K562 (cell line): ENCODE data around the gene ZC3H18. TPM values are rescaled to one million over a fixed set of nuclear protein-coding genes. Genes with fewer than 3 reads are reported as not detected.

Experiments used
- CEBPG ChIP-seq, 3 experiments: fragments of 200-800 bp in 1 of 3; sonication (Bioruptor generic) in 1 of 3; sonication (generic) in 1 of 3; formaldehyde crosslinking in 1 of 3; IDR thresholded peaks in 2 of 3; conservative IDR thresholded peaks in 1 of 3; 2 replicates each; pipeline versions ENCODE4 v1.6.1 to v1.8.0; 2016 to 2022; ENCODE audit warnings: missing compliant biosample characterization in 2 of 3, missing genetic modification characterization in 2 of 3, mild to moderate bottlenecking in 1 of 3, missing genetic modification reagents in 1 of 3
- HMG20B ChIP-seq: fragments of 250-450 bp; sonication (Bioruptor Pico); IDR thresholded peaks from 2 replicates; pipeline ENCODE4 v1.5.0; 2021; ENCODE audit warnings: mild to moderate bottlenecking
- NRF1 ChIP-seq, 2 experiments: fragments of 450-650 bp; IDR thresholded peaks in 1 of 2; conservative IDR thresholded peaks in 1 of 2; 2 replicates each; pipeline ENCODE4 v1.6.1; 2014; ENCODE audit warnings: mild to moderate bottlenecking in 2 of 2
- POLR2H ChIP-seq: IDR thresholded peaks from 2 replicates; pipeline ENCODE4 v1.6.1; 2016; ENCODE audit warnings: missing genetic modification characterization, low read depth, mild to moderate bottlenecking, control low read depth, missing compliant biosample characterization, moderate library complexity
- SRSF1 ChIP-seq: fragments of 200-400 bp; formaldehyde crosslinking; IDR thresholded peaks from 2 replicates; pipeline ENCODE4 v1.6.1; 2017; ENCODE audit warnings: mild to moderate bottlenecking, low read depth, low read length, moderate library complexity
- TEAD4 ChIP-seq, 2 experiments: sonication (generic) in 1 of 2; formaldehyde crosslinking in 1 of 2; IDR thresholded peaks; 2 replicates each; pipeline versions ENCODE4 v1.6.1 to v1.8.0; 2012 to 2022; ENCODE audit warnings: borderline replicate concordance in 1 of 2, inconsistent platforms in 1 of 2, low read length in 1 of 2, mild to moderate bottlenecking in 1 of 2, missing genetic modification reagents in 1 of 2
- ZC3H4 ChIP-seq: sonication (generic); formaldehyde crosslinking; IDR thresholded peaks from 2 replicates; pipeline ENCODE4 v1.9.0; 2021; ENCODE audit warnings: missing genetic modification reagents, borderline replicate concordance
- polyA plus RNA-seq, 8 experiments: library from polyadenylated mRNA; depleted of rRNA in 4 of 8; stranded (reverse) in 5 of 8; unstranded in 3 of 8; fragments of >200 nt; fragmentation: Nextera tagmentation in 2 of 8; fragmentation: Illumina TruSeq in 1 of 8; extraction: Ambion mirVana in 2 of 8; extraction: Trizol in 1 of 8; gene quantifications; 2 replicates each; pipeline versions ENCODE4 v1.2.1 to v1.2.3, GENCODE V29; 2011 to 2014; ENCODE audit warnings: inconsistent platforms in 1 of 8, missing spikeins in 1 of 8
- total RNA-seq, 7 experiments: library from RNA; depleted of rRNA in 6 of 7; stranded (reverse); fragments of >200 nt in 6 of 7; fragmentation: Illumina TruSeq in 2 of 7; extraction: Trizol in 2 of 7; gene quantifications; 2 replicates each; pipeline versions ENCODE4 v1.2.1 to v1.2.3, GENCODE V29; 2011 to 2021; ENCODE audit warnings: low replicate concordance in 1 of 7
- TF ChIP-seq, protein P1 (sequence below): sonication (generic); formaldehyde crosslinking; IDR thresholded peaks from 2 replicates; pipeline ENCODE4 v1.8.0; 2023; ENCODE audit warnings: missing genetic modification reagents, mild to moderate bottlenecking, borderline replicate concordance

ZC3H18 gene
- total and polyA plus RNA-seq, 9 of the 15 experiments (the other 6 are each of a cell fraction or from before 2014, with no cell fraction given), result 1.7 to 88.7 (median 26.9) TPM

DNA sequence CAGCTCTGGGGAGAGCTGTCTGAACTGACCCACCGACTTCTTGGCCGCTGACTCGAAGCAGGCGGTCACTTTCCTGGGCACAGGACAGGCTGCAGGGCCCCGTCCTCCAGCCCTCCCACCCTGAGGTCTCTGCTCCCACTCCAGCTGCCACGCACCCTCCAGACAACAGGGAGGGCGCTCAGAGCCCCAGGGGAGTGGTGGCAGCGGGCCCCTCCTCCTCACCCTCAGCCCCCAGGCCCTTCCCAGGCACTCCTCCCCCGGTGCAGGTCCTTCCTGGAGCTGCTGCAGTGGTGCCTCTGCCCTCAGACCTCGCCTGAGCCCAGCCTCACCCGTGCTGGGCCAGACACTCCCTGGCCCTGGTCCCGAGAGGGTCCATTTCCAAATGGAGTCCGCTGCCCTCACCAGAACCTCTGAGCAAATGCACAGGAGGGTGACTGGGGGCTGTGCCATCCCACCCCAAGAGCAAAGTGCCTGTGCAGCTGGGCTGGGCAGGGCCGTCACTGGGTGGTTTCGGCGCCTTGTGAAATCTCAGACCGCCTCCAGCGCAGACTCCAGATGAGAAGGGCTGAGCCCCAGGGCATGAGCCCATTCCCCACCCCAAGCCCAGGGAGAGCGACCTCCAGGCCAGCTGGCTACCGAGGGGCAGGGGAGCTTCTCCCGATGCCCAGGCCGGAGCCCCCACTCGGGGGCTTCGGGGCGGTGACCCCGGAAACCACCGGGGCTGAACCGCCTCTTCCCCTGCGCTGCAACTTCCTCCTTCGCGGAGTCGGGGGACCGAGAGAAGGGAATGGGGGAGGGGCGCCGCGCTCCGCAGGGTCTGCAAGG is 79.9 kb downstream of the ZC3H18 start (continued):
- TF ChIP-seq SRSF1 (no peak), ZC3H4 (peak; percentile 35; the same call in 1 of the 2 replicates), POLR2H (tag) (no peak), CEBPG (CRISPR knock-in tag; IDR thresholded peaks at IDR 0.05) (no peak), CEBPG (tag; conservative IDR thresholded peaks at IDR 0.05 in 1 of 2, IDR thresholded peaks at IDR 0.05 in 1 of 2) (0 out of 4 replicates have a peak, but pooled peaks of 1 of the 2 experiments have one; percentile 5), HMG20B (CRISPR knock-in tag) (0 out of 2 replicates have a peak, but pooled peaks have one; percentile 21), NRF1 (conservative IDR thresholded peaks at IDR 0.05 in 1 of 2, IDR thresholded peaks at IDR 0.05 in 1 of 2) (peak; percentile 78 to 81), TEAD4 (IDR thresholded peaks at IDR 0.05; ENCODE audit: low read length) (no peak), TEAD4 (CRISPR knock-in tag; IDR thresholded peaks at IDR 0.05; ENCODE audit: borderline replicate concordance) (0 out of 2 replicates have a peak, but pooled peaks have one; percentile 7)
- TF ChIP-seq, protein P1, sequence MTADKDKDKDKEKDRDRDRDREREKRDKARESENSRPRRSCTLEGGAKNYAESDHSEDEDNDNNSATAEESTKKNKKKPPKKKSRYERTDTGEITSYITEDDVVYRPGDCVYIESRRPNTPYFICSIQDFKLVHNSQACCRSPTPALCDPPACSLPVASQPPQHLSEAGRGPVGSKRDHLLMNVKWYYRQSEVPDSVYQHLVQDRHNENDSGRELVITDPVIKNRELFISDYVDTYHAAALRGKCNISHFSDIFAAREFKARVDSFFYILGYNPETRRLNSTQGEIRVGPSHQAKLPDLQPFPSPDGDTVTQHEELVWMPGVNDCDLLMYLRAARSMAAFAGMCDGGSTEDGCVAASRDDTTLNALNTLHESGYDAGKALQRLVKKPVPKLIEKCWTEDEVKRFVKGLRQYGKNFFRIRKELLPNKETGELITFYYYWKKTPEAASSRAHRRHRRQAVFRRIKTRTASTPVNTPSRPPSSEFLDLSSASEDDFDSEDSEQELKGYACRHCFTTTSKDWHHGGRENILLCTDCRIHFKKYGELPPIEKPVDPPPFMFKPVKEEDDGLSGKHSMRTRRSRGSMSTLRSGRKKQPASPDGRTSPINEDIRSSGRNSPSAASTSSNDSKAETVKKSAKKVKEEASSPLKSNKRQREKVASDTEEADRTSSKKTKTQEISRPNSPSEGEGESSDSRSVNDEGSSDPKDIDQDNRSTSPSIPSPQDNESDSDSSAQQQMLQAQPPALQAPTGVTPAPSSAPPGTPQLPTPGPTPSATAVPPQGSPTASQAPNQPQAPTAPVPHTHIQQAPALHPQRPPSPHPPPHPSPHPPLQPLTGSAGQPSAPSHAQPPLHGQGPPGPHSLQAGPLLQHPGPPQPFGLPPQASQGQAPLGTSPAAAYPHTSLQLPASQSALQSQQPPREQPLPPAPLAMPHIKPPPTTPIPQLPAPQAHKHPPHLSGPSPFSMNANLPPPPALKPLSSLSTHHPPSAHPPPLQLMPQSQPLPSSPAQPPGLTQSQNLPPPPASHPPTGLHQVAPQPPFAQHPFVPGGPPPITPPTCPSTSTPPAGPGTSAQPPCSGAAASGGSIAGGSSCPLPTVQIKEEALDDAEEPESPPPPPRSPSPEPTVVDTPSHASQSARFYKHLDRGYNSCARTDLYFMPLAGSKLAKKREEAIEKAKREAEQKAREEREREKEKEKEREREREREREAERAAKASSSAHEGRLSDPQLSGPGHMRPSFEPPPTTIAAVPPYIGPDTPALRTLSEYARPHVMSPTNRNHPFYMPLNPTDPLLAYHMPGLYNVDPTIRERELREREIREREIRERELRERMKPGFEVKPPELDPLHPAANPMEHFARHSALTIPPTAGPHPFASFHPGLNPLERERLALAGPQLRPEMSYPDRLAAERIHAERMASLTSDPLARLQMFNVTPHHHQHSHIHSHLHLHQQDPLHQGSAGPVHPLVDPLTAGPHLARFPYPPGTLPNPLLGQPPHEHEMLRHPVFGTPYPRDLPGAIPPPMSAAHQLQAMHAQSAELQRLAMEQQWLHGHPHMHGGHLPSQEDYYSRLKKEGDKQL, result peak; percentile 38; the same call in 1 of the 2 replicates
- TF ChIP-seq, all 486 proteins: peak for 51
